Neural progenitor cell (in vitro differentiated cells): ENCODE data around the gene SLIT1. TPM values are rescaled to one million over a fixed set of nuclear protein-coding genes. Genes with fewer than 3 reads are reported as not detected.

Experiments
- DNase-seq: peaks from one replicate; pipeline ENCODE4 v3.0.0-alpha.2; 2016; ENCODE audit warnings: low spot score
- H2AFZ ChIP-seq: fragments of 200-600 bp; sonication (generic); replicated peaks from 2 replicates; pipeline ENCODE4 v1.6.1; 2016; ENCODE audit warnings: antibody characterized with exemption
- H3F3A ChIP-seq: fragments of 200-600 bp; sonication (generic); 2 replicates; pipeline ENCODE4 v1.6.1; 2016; ENCODE audit warnings: antibody characterized with exemption, low read depth
- H3K27ac ChIP-seq: fragments of 200-600 bp; sonication (generic); 2 replicates; pipeline ENCODE4 v1.5.1; 2016; ENCODE audit warnings: mild to moderate bottlenecking
- H3K27me3 ChIP-seq: fragments of 200-600 bp; sonication (generic); 2 replicates; pipeline ENCODE4 v1.6.1; 2016; ENCODE audit warnings: mild to moderate bottlenecking, moderate library complexity
- H3K36me3 ChIP-seq: fragments of 200-600 bp; sonication (generic); 2 replicates; pipeline ENCODE4 v1.5.1; 2016
- H3K4me1 ChIP-seq: fragments of 200-600 bp; sonication (generic); 2 replicates; pipeline ENCODE4 v1.6.1; 2016; ENCODE audit warnings: mixed run types
- H3K4me2 ChIP-seq: fragments of 200-600 bp; sonication (generic); 2 replicates; pipeline ENCODE4 v1.6.1; 2016
- H3K4me3 ChIP-seq: fragments of 200-600 bp; sonication (generic); 2 replicates; pipeline ENCODE4 v1.5.1; 2016
- H3K79me2 ChIP-seq: fragments of 200-600 bp; sonication (generic); 2 replicates; pipeline ENCODE4 v1.6.1; 2016; ENCODE audit warnings: low read depth
- H3K9ac ChIP-seq: fragments of 200-600 bp; sonication (generic); 2 replicates; pipeline ENCODE4 v1.6.1; 2016
- H3K9me3 ChIP-seq: fragments of 200-600 bp; sonication (generic); 2 replicates; pipeline ENCODE4 v1.5.1; 2016; ENCODE audit warnings: low read depth
- H4K20me1 ChIP-seq: fragments of 200-600 bp; sonication (generic); 2 replicates; pipeline ENCODE4 v1.6.1; 2016; ENCODE audit warnings: low read depth
- H3K27ac Mint-ChIP-seq: 3 replicates; pipeline ENCODE4 v1.8.0; 2021; ENCODE audit warnings: mixed read lengths
- H3K27me3 Mint-ChIP-seq: 2 replicates; pipeline ENCODE4 v1.8.0; 2022; ENCODE audit warnings: low read depth, mild to moderate bottlenecking, inconsistent platforms, moderate library complexity, mixed read lengths; ENCODE audit not compliant: insufficient read depth
- H3K36me3 Mint-ChIP-seq: 3 replicates; pipeline ENCODE4 v1.8.0; 2021; ENCODE audit warnings: mixed read lengths
- H3K4me1 Mint-ChIP-seq: 3 replicates; pipeline ENCODE4 v1.8.0; 2021; ENCODE audit warnings: mixed read lengths
- H3K4me3 Mint-ChIP-seq: 3 replicates; pipeline ENCODE4 v1.8.0; 2021; ENCODE audit warnings: mild to moderate bottlenecking, moderate library complexity, mixed read lengths
- H3K9me3 Mint-ChIP-seq: 3 replicates; pipeline ENCODE4 v1.8.0; 2020; ENCODE audit warnings: mixed read lengths
- CTCF ChIP-seq: fragments of 200-600 bp; sonication (generic); IDR thresholded peaks from 2 replicates; pipeline ENCODE4 v1.5.1; 2017; ENCODE audit warnings: antibody characterized with exemption, mild to moderate bottlenecking
- EZH2 ChIP-seq: fragments of 200-600 bp; sonication (generic); IDR thresholded peaks from 2 replicates; pipeline ENCODE4 v1.6.1; 2017; ENCODE audit warnings: antibody characterized with exemption, mild to moderate bottlenecking, moderate library complexity
- EZH2phosphoT487 ChIP-seq: fragments of 200-600 bp; sonication (generic); IDR thresholded peaks from 2 replicates; pipeline ENCODE4 v1.6.1; 2017; ENCODE audit warnings: antibody characterized with exemption
- total RNA-seq: library from RNA; depleted of rRNA; stranded (reverse); fragments of >200 nt; gene quantifications from 2 replicates; pipeline ENCODE4 v1.2.3, GENCODE V29; 2015; ENCODE audit warnings: low replicate concordance

The SLIT1 gene
- total RNA-seq, 1 donor from 2014 or later: 0.92 TPM

GRCh38 chr10:97100657-97101056 is 85.1 kb downstream of the SLIT1 start:
- Histone ChIP-seq H3K27ac (no peak overlapping the region), H3K4me1 (peaks cover 32% of the 10 kb centered on the region), H3K4me3 (no peak overlapping the region), H3K27me3 (no peaks in the 10 kb centered on the region), H2AFZ (no peak overlapping the region), H3K36me3 (no peaks in the 10 kb centered on the region), H3F3A (peaks cover 20% of the 10 kb centered on the region), H3K9me3 (no peaks in the 10 kb centered on the region), H3K79me2 (no peaks in the 10 kb centered on the region), H3K9ac (no peak overlapping the region), H3K4me2 (no peak overlapping the region), H4K20me1 (peaks cover 12% of the 10 kb centered on the region)
- no peak for DNase-seq
- Mint-ChIP-seq H3K9me3 (peaks cover 6% of the 10 kb centered on the region), H3K27me3 (peaks cover 56% of the 10 kb centered on the region), H3K27ac (peak overlapping the region; percentile 84), H3K36me3 (no peaks in the 10 kb centered on the region), H3K4me1 (peaks cover 62% of the 10 kb centered on the region), H3K4me3 (no peak overlapping the region)
- TF ChIP-seq EZH2phosphoT487 (no peak), EZH2 (no peak), CTCF (no peak)

- Histone ChIP-seq H3K27ac (no peak overlapping the region), H3K4me2 (no peak overlapping the region), H3K36me3 (no peaks in the 10 kb centered on the region), H2AFZ (no peak overlapping the region), H3K79me2 (no peaks in the 10 kb centered on the region), H4K20me1 (peaks cover 12% of the 10 kb centered on the region), H3K9me3 (no peaks in the 10 kb centered on the region), H3F3A (peaks cover 20% of the 10 kb centered on the region), H3K4me1 (peaks cover 34% of the 10 kb centered on the region), H3K27me3 (no peaks in the 10 kb centered on the region), H3K4me3 (no peak overlapping the region), H3K9ac (no peak overlapping the region)
- no peak for DNase-seq
- Mint-ChIP-seq H3K36me3 (no peaks in the 10 kb centered on the region), H3K9me3 (peaks cover 3% of the 10 kb centered on the region), H3K27me3 (peaks cover 55% of the 10 kb centered on the region), H3K4me1 (peaks cover 64% of the 10 kb centered on the region), H3K4me3 (no peak overlapping the region), H3K27ac (no peak overlapping the region)
- no peak for TF ChIP-seq EZH2phosphoT487
- no peak for TF ChIP-seq CTCF
- TF ChIP-seq EZH2: no peak
Observed at GRCh38 chr10:97099868-97100267, 85.9 kb downstream of the SLIT1 start.

- no peak for TF ChIP-seq CTCF
- no peak for TF ChIP-seq EZH2
- TF ChIP-seq EZH2phosphoT487: no peak
- H3K27me3 ChIP-seq: no peaks in the 10 kb centered on the region
- H3F3A ChIP-seq: peaks cover 20% of the 10 kb centered on the region
- Mint-ChIP-seq H3K4me1 (peaks cover 64% of the 10 kb centered on the region), H3K4me3 (no peak overlapping the region), H3K9me3 (peaks cover 4% of the 10 kb centered on the region), H3K36me3 (no peaks in the 10 kb centered on the region), H3K27ac (no peak overlapping the region), H3K27me3 (peaks cover 57% of the 10 kb centered on the region)
- peaks cover 34% of the 10 kb centered on the region for H3K4me1 ChIP-seq
- H2AFZ ChIP-seq: no peak overlapping the region
- no peak overlapping the region for H3K4me2 ChIP-seq
- no peaks in the 10 kb centered on the region for H3K36me3 ChIP-seq
- H3K79me2 ChIP-seq: no peaks in the 10 kb centered on the region
- no peak overlapping the region for H3K9ac ChIP-seq
- H3K27ac ChIP-seq: no peak overlapping the region
- no peaks in the 10 kb centered on the region for H3K9me3 ChIP-seq
- no peak for DNase-seq
- peaks cover 12% of the 10 kb centered on the region for H4K20me1 ChIP-seq
- H3K4me3 ChIP-seq: no peak overlapping the region
Observed at GRCh38 chr10:97099089-97099488, 86.7 kb downstream of the SLIT1 start.

- no peak for DNase-seq
- Mint-ChIP-seq H3K36me3 (no peaks in the 10 kb centered on the region), H3K4me3 (peak overlapping the region; percentile 65), H3K27ac (peak overlapping the region; percentile 59), H3K9me3 (peaks cover 4% of the 10 kb centered on the region), H3K4me1 (peaks cover 46% of the 10 kb centered on the region), H3K27me3 (peaks cover 66% of the 10 kb centered on the region)
- Histone ChIP-seq H2AFZ (no peak overlapping the region), H3K4me2 (peak overlapping the region; percentile 42), H3K4me1 (peaks cover 20% of the 10 kb centered on the region), H3K9ac (no peak overlapping the region), H3K79me2 (no peaks in the 10 kb centered on the region), H3K27ac (no peak overlapping the region), H3K36me3 (no peaks in the 10 kb centered on the region), H3F3A (peaks cover 14% of the 10 kb centered on the region), H4K20me1 (peaks cover 12% of the 10 kb centered on the region), H3K9me3 (no peaks in the 10 kb centered on the region), H3K27me3 (no peaks in the 10 kb centered on the region), H3K4me3 (no peak overlapping the region)
- TF ChIP-seq EZH2phosphoT487: no peak
- no peak for TF ChIP-seq CTCF
- TF ChIP-seq EZH2: no peak
Observed at GRCh38 chr10:97097084-97097433, 88.7 kb downstream of the SLIT1 start.
